Inflammatory macrophage (primary cell): ENCODE results near the gene THSD4.
"Not testable (repeated sequence)": the region's sequence is repeated elsewhere in the genome, so short reads cannot be mapped to it uniquely, and the experiment has no call there.

Experiments
- DNase-seq, 2 donors: peaks; one replicate each; pipeline ENCODE4 v3.0.0-alpha.2; 2020 to 2022

Gene THSD4

DNA sequence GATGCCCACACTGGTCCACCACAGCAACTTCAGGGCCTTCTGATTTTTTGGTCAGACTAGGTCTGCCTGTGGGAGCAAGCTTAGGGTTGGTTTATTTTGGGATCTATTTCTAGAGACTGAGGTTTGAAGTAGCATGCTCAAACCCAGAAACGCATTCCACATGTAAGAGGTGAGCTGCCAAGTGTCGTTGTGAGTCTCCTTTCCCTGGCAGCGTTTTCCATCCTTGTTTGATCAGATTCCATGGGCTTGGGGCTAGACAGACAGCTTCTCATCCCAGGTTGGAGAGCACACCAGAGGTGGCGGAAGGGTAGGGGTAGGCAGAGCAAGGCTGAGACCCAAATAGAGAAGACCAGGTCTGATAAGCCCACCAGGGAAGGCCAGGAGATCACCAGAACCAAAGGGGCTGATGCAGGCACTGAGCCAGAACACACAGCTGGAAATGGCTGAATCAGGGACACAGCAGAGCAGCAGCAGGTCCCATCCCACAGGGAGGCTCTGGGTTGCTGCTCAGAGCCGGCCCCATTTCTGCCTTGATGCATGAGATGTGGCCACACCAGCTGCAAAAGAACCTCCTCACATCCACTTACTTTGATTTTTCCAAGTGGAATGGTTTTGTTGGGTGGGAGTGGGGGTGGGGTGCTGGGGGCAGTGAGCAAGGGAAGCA, 186.8 kb downstream of the THSD4 start:
- DNase-seq, result no peak

GRCh38 chr15:71302861-71303410, 187.7 kb downstream of the THSD4 start:
- no peak for DNase-seq

DNA sequence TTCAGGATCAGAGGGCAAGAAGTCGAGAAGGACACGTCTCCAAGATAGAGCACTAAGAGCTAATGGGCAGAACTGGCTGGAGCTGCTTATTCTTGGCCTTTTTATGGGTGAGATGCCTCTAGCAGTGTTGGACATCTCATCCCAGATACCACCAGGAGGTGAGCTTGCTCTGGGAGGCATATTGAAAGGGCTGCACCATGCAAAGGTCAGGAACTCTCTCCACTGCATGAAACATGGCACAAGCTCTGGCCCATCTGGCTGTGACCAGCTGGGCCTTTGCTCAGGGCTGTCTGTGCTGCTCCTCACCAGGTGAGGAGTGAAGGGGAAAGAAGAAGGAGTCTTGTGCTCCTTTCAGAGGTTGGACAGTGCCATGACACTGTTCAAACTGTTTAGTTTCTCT, 188.7 kb downstream of the THSD4 start:
- no peak for DNase-seq

- DNase-seq, result no peak
Measured at GRCh38 chr15:71304681-71305080, 189.4 kb downstream of the THSD4 start.

GRCh38 chr15:71306538-71306937, 191.3 kb downstream of the THSD4 start:
- DNase-seq, result no peak

- DNase-seq, result no peak
Measured at GRCh38 chr15:71312194-71312708, 197.0 kb downstream of the THSD4 start.

DNA sequence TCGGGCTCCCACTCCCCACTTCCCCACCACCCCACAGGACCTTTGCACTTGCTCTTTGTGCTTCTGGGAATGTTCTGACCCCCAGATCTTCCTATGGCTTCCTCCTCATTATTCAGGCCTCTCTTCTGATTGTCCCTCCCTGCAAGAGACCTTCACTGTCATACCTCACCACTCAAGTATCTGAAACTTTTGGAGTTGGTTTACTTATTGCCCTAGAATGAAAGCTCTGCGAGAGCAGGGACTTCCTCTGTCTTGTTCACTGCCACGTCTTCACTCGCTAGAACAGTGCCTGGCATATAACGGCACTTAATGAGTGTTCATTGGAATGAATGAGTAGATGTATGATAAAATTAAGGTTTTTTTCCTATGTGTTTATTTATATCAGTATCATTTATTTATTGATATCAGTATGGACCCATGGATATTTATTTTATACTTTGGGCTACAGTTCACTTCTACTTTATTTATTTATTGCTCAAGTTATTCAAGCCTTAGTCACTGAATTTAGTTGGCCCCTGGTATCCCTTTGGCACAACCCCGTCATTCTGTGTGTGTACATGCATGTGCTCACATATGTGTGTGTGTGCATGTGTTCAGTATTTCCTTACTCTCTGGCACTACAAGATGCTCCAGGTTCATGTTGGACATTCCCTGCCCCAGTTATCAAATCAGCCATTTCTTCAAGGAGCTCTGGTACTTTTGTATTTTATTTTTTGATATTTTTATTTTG, 197.6 kb downstream of the THSD4 start:
- no peak for DNase-seq

DNA sequence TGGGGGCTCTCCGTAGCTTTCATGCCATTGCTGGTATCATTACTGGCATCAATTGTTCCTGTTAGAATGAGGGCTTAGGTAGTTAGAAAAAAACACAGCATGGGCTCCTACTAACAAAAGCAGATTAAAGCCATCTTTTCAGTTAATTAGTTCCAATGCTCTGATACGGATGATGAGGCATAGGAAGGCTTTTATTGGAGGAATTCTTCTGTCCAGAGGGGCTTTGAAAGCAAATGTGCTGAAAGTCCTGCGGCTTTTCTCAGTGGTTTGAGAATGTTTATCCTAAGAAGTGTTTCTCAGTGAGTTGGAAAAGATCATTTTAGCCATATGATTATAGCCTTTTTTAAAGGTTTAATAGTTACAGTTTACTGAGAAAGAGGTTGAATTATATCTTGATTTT, 198.5 kb downstream of the THSD4 start:
- DNase-seq, result no peak

DNA sequence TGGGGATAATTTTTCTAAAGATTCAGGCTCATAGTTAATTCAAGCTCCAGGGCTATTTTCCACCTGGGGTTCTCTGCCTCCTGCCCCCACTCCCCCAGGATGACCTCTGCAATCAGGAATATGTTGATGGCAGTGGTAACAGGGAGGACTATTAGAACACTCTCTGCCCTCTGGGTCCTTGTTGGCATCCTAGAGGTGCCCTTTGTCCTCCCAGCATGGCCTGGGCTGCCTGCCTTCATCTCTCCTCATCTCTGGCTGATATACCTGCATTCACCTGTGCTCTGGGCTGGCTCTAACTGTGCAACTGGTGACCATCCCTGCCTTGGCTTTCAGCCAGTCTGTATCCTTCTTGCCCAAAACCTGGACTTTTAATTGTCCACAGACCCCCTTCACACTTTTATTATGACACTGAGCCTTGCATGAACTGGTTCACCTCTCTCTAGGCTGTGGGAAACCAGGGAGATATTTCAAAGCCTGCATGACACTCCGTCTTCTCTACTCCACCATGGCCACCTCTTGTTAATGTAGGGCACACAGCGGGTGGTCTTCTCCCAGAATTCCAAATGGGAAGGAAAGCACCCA, 199.8 kb downstream of the THSD4 start:
- DNase-seq, result no peak

GRCh38 chr15:71316911-71317310, 201.6 kb downstream of the THSD4 start:
- no peak for DNase-seq

DNA sequence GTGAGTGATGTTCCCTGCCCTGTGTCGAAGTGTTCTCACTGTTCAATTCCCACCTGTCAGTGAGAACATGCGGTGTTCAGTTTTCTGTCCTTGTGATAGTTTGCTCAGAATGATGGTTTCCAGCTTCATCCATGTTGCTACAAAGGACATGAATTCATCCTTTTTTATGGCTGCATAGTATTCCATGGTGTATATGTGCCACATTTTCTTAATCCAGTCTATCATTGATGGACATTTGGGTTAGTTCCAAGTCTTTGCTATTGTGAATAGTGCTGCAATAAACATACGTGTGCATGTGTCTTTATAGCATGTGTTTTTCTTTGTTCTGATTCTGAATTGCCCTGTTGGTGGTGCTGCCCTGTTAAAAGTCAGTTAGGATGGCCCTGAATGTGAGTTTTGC, 204.2 kb downstream of the THSD4 start:
- DNase-seq, result not testable (repeated sequence)

- no peak for DNase-seq
Measured at GRCh38 chr15:71319935-71320334, 204.7 kb downstream of the THSD4 start.

DNA sequence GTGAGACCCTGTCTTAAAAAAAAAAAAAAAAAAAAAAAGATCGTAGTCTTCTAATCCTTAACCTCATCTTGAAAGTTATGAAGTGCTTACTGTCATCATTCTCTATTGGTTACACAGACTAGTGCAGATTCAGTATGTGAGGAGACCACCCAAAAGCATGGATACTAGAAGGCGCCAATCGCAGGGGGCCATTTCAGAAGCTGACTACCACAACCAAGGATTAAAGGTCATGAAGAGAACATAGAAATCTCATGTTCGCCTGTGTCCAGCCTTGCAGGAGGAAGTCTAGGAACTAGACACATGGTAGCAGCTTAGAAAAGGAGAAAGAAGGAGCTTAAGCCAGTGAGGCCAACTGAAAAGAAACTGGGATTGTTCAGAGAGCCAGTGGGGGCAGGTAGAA, 207.8 kb downstream of the THSD4 start:
- no peak for DNase-seq

- no peak for DNase-seq
Measured at GRCh38 chr15:71323584-71323983, 208.3 kb downstream of the THSD4 start.

GRCh38 chr15:71325481-71325880, 210.2 kb downstream of the THSD4 start:
- no peak for DNase-seq

- no peak for DNase-seq
Measured at GRCh38 chr15:71328453-71328852, 213.2 kb downstream of the THSD4 start.

DNA sequence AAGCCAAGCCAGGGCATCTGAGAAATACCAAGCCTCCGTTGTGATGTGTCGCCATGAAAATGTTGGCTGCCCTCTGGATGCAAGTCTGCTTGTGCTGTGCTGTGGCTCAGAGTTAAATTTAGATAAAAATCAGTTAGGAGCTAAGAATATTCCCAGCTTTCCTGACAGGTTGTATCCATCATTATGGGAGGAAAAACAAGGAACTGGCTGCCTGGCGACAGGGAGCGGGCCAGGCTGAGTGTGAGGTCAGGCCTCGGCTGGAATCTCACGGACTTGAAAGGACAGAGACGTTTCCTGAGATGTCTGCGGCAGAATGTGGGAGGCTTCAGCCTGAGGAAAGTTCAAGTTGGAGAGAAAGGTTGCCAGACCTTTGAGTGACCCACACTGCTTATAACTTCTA, 213.8 kb downstream of the THSD4 start:
- no peak for DNase-seq

- DNase-seq, result no peak
Measured at GRCh38 chr15:71329497-71330260, 214.4 kb downstream of the THSD4 start.

- DNase-seq, result no peak
Measured at GRCh38 chr15:71330638-71331162, 215.4 kb downstream of the THSD4 start.

GRCh38 chr15:71331173-71331572, 215.9 kb downstream of the THSD4 start:
- DNase-seq, result no peak

GRCh38 chr15:71332431-71333004, 217.2 kb downstream of the THSD4 start:
- no peak for DNase-seq

DNA sequence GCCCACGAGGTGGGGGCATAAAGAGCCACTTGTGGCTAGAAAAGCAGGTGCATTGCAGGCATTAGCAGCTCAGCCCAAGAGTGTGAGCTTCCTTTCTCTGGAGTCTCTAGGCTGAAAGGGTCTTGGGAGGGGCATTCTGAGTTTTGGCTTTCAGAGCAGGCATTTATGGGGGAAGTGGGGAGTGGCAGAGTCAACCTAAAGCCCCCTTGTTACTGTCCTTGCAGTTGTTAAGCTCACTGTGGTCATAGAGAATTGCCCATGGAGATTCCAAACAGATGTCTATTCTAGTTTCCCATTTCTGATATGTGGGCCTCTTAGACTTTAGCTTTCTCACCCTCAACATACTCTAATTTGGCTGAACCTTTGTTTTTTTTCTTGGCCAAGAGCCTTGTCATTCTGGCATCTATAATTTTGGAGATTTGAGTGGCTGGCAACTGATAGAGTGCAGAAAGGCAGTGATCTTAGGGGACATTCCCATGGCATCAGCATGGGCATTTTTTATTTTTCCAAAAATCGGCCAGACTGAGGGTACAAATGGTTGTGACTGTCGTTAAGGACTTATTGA, 217.9 kb downstream of the THSD4 start:
- DNase-seq, result no peak
